Motor neuron (in vitro differentiated cells): ENCODE data around the gene PTPN11. TPM values are rescaled to one million over a fixed set of nuclear protein-coding genes. Genes with fewer than 3 reads are reported as not detected.
A peak's percentile ranks its signal among the peaks of the same experiment; 100 is the strongest.
"Not testable (repeated sequence)": the region's sequence is repeated elsewhere in the genome, so short reads cannot be mapped to it uniquely, and the experiment has no call there.

Source experiments
- ATAC-seq, 8 experiments: fragments of 200-7000 bp; cut with Tn5 transposase; replicated peaks in 6 of 8; 2 replicates each; pipeline ENCODE4 v1.8.0; 2021; ENCODE audit warnings: mild to moderate bottlenecking in 8 of 8, moderate library complexity in 8 of 8
- H3K27ac ChIP-seq, 2 donors: fragments of 250-450 bp; sonication (Bioruptor Pico); 2 replicates each; pipeline ENCODE4 v1.9.0; 2021; ENCODE audit warnings: antibody characterized with exemption in 2 of 2, mild to moderate bottlenecking in 2 of 2, moderate library complexity in 1 of 2
- H3K4me1 ChIP-seq, 2 donors: fragments of 250-450 bp; sonication (Bioruptor Pico); replicated peaks in 1 of 2; 2 replicates each; pipeline ENCODE4 v1.6.1; 2021; ENCODE audit warnings: antibody characterized with exemption in 2 of 2, mild to moderate bottlenecking in 2 of 2, moderate library complexity in 1 of 2
- H3K4me3 ChIP-seq, 5 donors: fragments of 250-450 bp; sonication (Bioruptor Pico); 2 replicates each; pipeline ENCODE4 v1.9.0; 2021; ENCODE audit warnings: antibody characterized with exemption in 5 of 5, mild to moderate bottlenecking in 5 of 5, moderate library complexity in 4 of 5
- WGBS, 10 experiments: fragments of 450-650 bp; shearing (Covaris generic); methylation state at CpG; one replicate each; pipeline ENCODE4 v1.0.0; 2022; 5-methylcytosine and 5-hydroxymethylcytosine counted together
- in situ Hi-C, 9 experiments: fragments of 400-800 bp; cut with MboI; loops; one replicate each; pipeline ENCODE4 v1.15.0; 2021; ENCODE audit warnings: low sequenced_read_pairs in 9 of 9, low pct_unique_long_range_greater_than_20kb in 2 of 9; ENCODE audit not compliant: unreplicated experiment in 9 of 9
- total RNA-seq, 8 experiments: library from RNA; unstranded; fragments of 300-600 nt; gene quantifications; 2 replicates each; pipeline versions ENCODE4 v1.2.3 to v1.2.4, GENCODE V29; 2022

Gene PTPN11
- total RNA-seq, 8 experiments from 2014 or later = 29.2 to 96.4 (median 49.9) TPM

GRCh38 chr12:112418273-112418607, 507 bp upstream of the PTPN11 start:
- H3K4me1 ChIP-seq = peaks cover 10 to 18% of the 10 kb centered on the region in 2 donors
- in situ Hi-C loops = no loop called here
- ATAC-seq = peak in 3 of 8 experiments; percentile 2 to 34 (median 23)
- 0 to 9% (median 2%) methylated on average over 4 to 14 of the region's 18 CpGs; no CpG with 5 or more reads in 4 of the 10 experiments for WGBS, 10 experiments
- peak overlapping the region; percentile 91 to 100 (median 95) for H3K4me3 ChIP-seq
- peak overlapping the region; percentile 84 to 94 for H3K27ac ChIP-seq

GRCh38 chr12:112419297-112420133, 768 bp downstream of the PTPN11 start:
- peaks cover 10 to 18% of the 10 kb centered on the region in 2 donors for H3K4me1 ChIP-seq
- WGBS, 10 experiments = 6 to 83% (median 18%) methylated on average over 1 to 11 of the region's 31 CpGs; no CpG with 5 or more reads in 1 of the 10 experiments
- peak overlapping the region; percentile 91 to 100 (median 95) for H3K4me3 ChIP-seq
- peak overlapping the region; percentile 84 to 94 for H3K27ac ChIP-seq
- in situ Hi-C loops = no loop called here
- peak in 7 of 8 experiments; percentile 56 to 72 (median 62) for ATAC-seq

GRCh38 chr12:112420740-112421139, 2.0 kb downstream of the PTPN11 start:
- in situ Hi-C loops = no loop called here
- Histone ChIP-seq H3K4me1 (peaks cover 10 to 18% of the 10 kb centered on the region in 2 donors), H3K4me3 (no peak overlapping the region), H3K27ac (no peak overlapping the region)
- 58 to 100% (median 78%) methylated on average over 1 to 3 of the region's 3 CpGs; no CpG with 5 or more reads in 5 of the 10 experiments for WGBS, 10 experiments
- ATAC-seq = no peak

DNA sequence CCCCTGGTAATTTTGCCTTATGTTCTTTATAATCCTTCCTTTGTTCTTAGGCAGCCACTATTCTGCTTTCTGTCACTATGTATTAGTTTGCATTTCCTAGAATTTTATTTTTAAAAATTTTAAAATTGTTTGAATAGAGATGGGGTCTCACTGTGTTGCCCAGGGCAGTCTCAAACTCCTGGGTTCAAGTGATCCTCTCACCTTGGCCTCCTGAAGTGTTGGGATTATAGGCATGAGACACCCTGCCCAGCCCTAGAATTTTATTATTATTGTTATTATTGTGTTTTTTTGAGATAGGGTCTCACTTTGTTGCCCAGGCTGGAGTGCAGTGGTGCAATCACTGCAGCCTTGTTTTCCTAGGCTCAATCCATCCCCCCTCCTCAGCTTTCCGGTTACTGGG, 2.6 kb downstream of the PTPN11 start:
- Histone ChIP-seq H3K4me3 (no peak overlapping the region), H3K27ac (no peak overlapping the region), H3K4me1 (peaks cover 10 to 18% of the 10 kb centered on the region in 2 donors)
- no peak for ATAC-seq
- 75 to 100% (median 86%) methylated on average over 1 of the region's 1 CpG; no CpG with 5 or more reads in 5 of the 10 experiments for WGBS, 10 experiments
- in situ Hi-C loops = no loop called here

DNA sequence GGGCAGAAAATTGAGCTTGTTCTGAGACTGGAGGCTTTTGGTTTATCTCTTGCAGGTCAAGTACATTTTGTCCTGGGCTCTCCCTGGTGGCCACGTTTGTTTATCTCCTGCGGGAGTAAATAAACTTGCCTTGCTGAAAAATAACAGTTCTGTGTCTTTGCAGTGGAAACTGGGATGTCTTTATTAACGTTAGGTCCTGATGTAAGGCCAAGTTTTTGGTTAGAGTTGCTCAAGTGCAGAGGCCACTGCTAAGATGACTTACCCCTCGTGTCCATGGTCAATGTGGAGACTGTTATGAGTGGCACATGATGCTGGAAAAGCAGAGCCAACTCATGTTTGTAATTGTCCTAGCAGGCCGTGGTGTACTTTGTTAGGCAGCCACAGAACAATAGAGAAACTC, 3.8 kb downstream of the PTPN11 start:
- ATAC-seq = no peak
- in situ Hi-C loops = no loop called here
- WGBS, 10 experiments = 5 to 88% (median 54%) methylated on average over 1 to 5 of the region's 5 CpGs
- Histone ChIP-seq H3K27ac (no peak overlapping the region), H3K4me3 (no peak overlapping the region), H3K4me1 (peaks cover 10 to 18% of the 10 kb centered on the region in 2 donors)

DNA sequence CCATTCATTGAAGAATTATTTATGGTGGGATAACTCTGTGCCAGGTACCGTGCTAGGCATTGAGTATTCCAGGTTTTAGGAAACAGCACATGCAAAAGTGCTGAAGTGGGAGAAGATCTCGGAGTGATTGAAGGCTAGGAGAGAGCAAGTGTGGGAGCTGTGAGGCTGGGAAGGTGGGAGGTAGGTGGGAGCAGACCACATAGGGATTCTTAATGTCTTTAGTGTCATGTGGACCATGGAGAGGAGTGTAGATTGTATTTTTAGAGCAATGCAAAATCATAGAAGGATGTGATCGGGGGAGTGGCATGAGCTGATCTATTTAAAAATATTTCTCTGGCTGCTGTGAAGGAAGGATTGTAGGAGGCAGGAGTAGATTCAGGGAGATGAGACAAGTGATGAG, 5.4 kb downstream of the PTPN11 start:
- ATAC-seq = no peak
- WGBS, 10 experiments = 49 to 100% (median 87%) methylated on average over 1 to 3 of the region's 3 CpGs; no CpG with 5 or more reads in 1 of the 10 experiments
- Histone ChIP-seq H3K27ac (no peak overlapping the region), H3K4me3 (no peak overlapping the region), H3K4me1 (peaks cover 10 to 15% of the 10 kb centered on the region in 2 donors)
- in situ Hi-C loops = no loop called here

- Histone ChIP-seq H3K4me3 (no peak overlapping the region), H3K27ac (no peak overlapping the region), H3K4me1 (peaks cover under 1 to 4% of the 10 kb centered on the region in 2 donors)
- in situ Hi-C loops = no loop called here
- ATAC-seq = no peak
- 67 to 100% (median 97%) methylated on average over 1 to 6 of the region's 7 CpGs; no CpG with 5 or more reads in 1 of the 10 experiments for WGBS, 10 experiments
Observed at GRCh38 chr12:112425582-112426382, 7.0 kb downstream of the PTPN11 start.

- Histone ChIP-seq H3K4me3 (no peak overlapping the region), H3K27ac (no peak overlapping the region), H3K4me1 (no peaks in the 10 kb centered on the region)
- ATAC-seq = no peak
- WGBS, 10 experiments = 92 to 100% (median 100%) methylated on average over 1 to 2 of the region's 2 CpGs; no CpG with 5 or more reads in 2 of the 10 experiments
- in situ Hi-C loops = no loop called here
Observed at GRCh38 chr12:112427760-112428159, 9.0 kb downstream of the PTPN11 start.

DNA sequence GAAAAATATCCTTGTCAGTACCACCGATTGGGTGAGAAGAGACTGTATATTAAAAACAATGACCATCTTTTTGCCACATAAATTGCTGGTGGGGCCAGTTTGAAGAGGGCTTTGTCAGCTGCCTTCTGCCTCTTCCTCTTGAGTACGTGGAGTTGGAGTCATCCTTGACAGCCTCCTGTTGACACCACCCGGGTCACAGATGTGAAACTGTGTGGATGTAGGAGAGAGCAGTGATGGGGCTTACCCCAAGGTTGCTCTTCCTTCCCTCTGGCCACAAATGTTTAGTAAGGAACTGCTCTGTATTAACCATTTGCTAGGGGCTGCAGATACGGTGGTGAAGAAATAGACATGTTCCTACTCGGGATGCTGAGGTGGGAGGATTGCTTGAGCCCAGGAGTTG, 12.2 kb downstream of the PTPN11 start:
- 50 to 100% (median 80%) methylated on average over 1 to 2 of the region's 5 CpGs; no CpG with 5 or more reads in 3 of the 10 experiments for WGBS, 10 experiments
- Histone ChIP-seq H3K4me3 (no peak overlapping the region), H3K27ac (no peak overlapping the region), H3K4me1 (no peaks in the 10 kb centered on the region)
- ATAC-seq = no peak
- in situ Hi-C loops = no loop called here

GRCh38 chr12:112431965-112432364, 13.2 kb downstream of the PTPN11 start:
- Histone ChIP-seq H3K4me3 (no peak overlapping the region), H3K27ac (no peak overlapping the region), H3K4me1 (peaks cover 0 to 4% of the 10 kb centered on the region in 2 donors)
- in situ Hi-C loops = no loop called here
- 58 to 100% (median 88%) methylated on average over 1 to 3 of the region's 3 CpGs for WGBS, 10 experiments
- no peak for ATAC-seq

DNA sequence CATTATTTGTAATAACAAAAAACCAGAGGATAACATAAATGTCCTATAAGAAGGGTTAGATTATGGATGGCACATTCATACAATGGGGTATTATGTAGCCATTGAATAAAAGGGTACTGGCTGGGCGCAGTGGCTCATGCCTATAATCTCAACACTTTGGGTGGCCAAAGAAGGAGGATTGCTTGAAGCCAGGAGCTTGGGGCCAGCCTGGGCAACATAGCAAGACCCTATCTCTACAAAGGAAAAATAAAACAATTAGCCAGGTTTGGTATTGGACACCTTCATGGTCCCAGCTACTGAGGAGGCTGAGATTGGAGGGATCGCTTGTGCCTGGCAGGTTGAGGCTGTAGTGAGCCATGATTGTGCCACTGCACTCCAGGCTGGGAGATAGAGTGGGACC, 14.8 kb downstream of the PTPN11 start:
- no peak for ATAC-seq
- in situ Hi-C loops = no loop called here
- no peak overlapping the region for H3K4me3 ChIP-seq
- H3K4me1 ChIP-seq = peaks cover 0 to 4% of the 10 kb centered on the region in 2 donors
- WGBS, 10 experiments = 80 to 100% (median 100%) methylated on average over 1 to 2 of the region's 2 CpGs; no CpG with 5 or more reads in 3 of the 10 experiments
- H3K27ac ChIP-seq = no peak overlapping the region

- H3K4me1 ChIP-seq, in situ Hi-C loops, H3K4me3 ChIP-seq, H3K27ac ChIP-seq, ATAC-seq: not testable (repeated sequence)
- WGBS, 10 experiments = 83 to 100% (median 91%) methylated on average over 1 of the region's 1 CpG; no CpG with 5 or more reads in 5 of the 10 experiments
Observed at GRCh38 chr12:112438645-112439044, 19.9 kb downstream of the PTPN11 start.

GRCh38 chr12:112439769-112440168, 21.0 kb downstream of the PTPN11 start:
- in situ Hi-C loops = no loop called here
- no peak for ATAC-seq

More at GRCh38 chr12:112439769-112440168, 21.0 kb downstream of the PTPN11 start:
- Histone ChIP-seq H3K4me3 (no peak overlapping the region), H3K4me1 (peaks cover 0 to 4% of the 10 kb centered on the region in 2 donors), H3K27ac (no peak overlapping the region)
